Measurements from ENCODE around the gene FNDC3B. TPM values are rescaled to one million over a fixed set of nuclear protein-coding genes. Genes with fewer than 3 reads are reported as not detected.

The FNDC3B gene
- total RNA-seq, 5 donors from 2014 or later (not counting 1 experiment from before 2014, with no cell fraction given): 18.1 to 46.5 (median 23.5) TPM

DNA sequence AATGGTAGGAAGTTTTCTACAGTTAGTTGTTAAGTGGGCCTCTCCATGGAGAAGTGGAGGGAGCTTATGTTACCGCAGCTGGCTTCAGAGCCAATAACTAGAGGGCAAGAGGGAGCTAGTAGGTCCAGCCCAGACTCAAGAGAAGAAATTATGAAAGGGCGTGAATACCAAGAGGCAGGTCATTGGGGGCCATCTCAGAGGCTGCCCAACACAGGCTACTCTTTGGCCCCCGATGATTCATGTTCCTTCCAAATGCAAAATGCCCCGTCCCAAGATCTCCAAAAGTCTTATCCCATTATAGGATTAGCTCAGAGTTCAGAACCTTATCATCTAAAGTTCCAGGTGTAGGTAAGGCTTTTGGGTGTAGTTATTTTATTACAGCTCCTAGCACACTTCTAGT lies 94.5 kb downstream of the FNDC3B start:
- WGBS (ENCODE audit: insufficient coverage): 100% methylated on average over 2 of the region's 4 CpGs
- Mint-ChIP-seq H3K36me3 (peaks cover 14% of the 10 kb centered on the region), H3K4me1 (peaks cover 67 to 82% (median 72%) of the 10 kb centered on the region in 3 donors), H3K9me3 (no peaks in the 10 kb centered on the region), H3K27me3 (no peaks in the 10 kb centered on the region), H3K4me3 (peak overlapping the region in 2 of 3 donors; percentile 20 to 54), H3K27ac (peak overlapping the region; percentile 80 to 84)
- no peak for DNase-seq
- Histone ChIP-seq H3K4me1 (ENCODE audit: control insufficient read depth in 1 of 2, extremely low read depth in 1 of 2, insufficient read depth in 2 of 2, low read length in 2 of 2) (peaks cover 4 to 28% of the 10 kb centered on the region in 2 experiments), H3K36me3 (ENCODE audit: control insufficient read depth in 2 of 2, extremely low read depth in 1 of 2, insufficient read depth in 1 of 2, low read length in 1 of 2) (no peaks in the 10 kb centered on the region), H3K27ac (ENCODE audit: low read length) (peak overlapping the region; percentile 65), H3K9me3 (no peaks in the 10 kb centered on the region), H3K4me3 (ENCODE audit: control insufficient read depth in 1 of 2, extremely low read depth in 1 of 2, low read length in 1 of 2) (no peak overlapping the region), H3K27me3 (replicated peaks in 1 of 2; ENCODE audit: control insufficient read depth in 2 of 2, extremely low read depth in 1 of 2, insufficient read depth in 2 of 2, low read length in 1 of 2) (no peaks in the 10 kb centered on the region)
- POLR2A ChIA-PET: interaction anchor here in 1 of 2 donors (0.6 kb wide), 1 partner anchor 46 kb away, joined by 3 read pairs; no protein-coding TSS in a partner anchor
- CTCF ChIA-PET: interaction anchor here (1.0 to 1.9 kb wide), 3 partner anchors 26 to 98 kb away, joined by 3 to 8 read pairs (median 4); no protein-coding TSS in a partner anchor
- ATAC-seq (replicated peaks in 1 of 4): no peak

DNA sequence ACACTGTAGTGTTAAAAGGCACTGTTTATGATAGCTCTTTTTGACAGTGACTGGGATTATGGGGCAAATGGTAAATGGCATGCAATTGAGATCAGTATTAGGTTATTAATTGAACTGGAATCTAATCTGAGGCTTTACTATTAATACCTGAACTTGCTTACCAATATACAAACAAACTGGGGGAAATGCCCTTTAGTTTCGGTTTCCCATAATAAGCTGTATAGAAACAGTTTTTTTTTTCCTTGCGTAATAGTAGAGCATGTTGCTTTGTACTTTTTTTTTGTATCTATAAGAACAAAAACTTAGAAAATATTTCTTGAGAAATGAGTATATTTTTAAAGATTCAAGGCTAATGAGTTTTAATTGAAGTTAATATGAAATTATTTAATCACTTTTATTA lies 95.0 kb downstream of the FNDC3B start:
- Mint-ChIP-seq H3K4me3 (peak overlapping the region in 2 of 3 donors; percentile 20 to 54), H3K27ac (peak overlapping the region; percentile 80 to 84), H3K4me1 (peaks cover 67 to 82% (median 72%) of the 10 kb centered on the region in 3 donors), H3K27me3 (no peaks in the 10 kb centered on the region), H3K9me3 (no peaks in the 10 kb centered on the region), H3K36me3 (peaks cover 14% of the 10 kb centered on the region)
- DNase-seq: peak in 1 of 35 experiments; percentile 56
- H3K4me1 ChIP-seq (ENCODE audit: control insufficient read depth in 1 of 2, extremely low read depth in 1 of 2, insufficient read depth in 2 of 2, low read length in 2 of 2): peaks cover 4 to 26% of the 10 kb centered on the region in 2 experiments
- H3K4me3 ChIP-seq (ENCODE audit: control insufficient read depth in 1 of 2, extremely low read depth in 1 of 2, low read length in 1 of 2): no peak overlapping the region
- WGBS (ENCODE audit: insufficient coverage): no CpG with 5 or more reads among the region's 2 CpGs
- no peaks in the 10 kb centered on the region for H3K36me3 ChIP-seq (ENCODE audit: control insufficient read depth in 2 of 2, extremely low read depth in 1 of 2, insufficient read depth in 1 of 2, low read length in 1 of 2)
- ChIA-PET CTCF (interaction anchor here (0.6 to 1.9 kb wide), 5 partner anchors 27 to 531 kb away, joined by 3 to 8 read pairs (median 3); no protein-coding TSS in a partner anchor), POLR2A (interaction anchor here in 1 of 2 donors (0.6 kb wide), 2 partner anchors 12 to 47 kb away, joined by 3 read pairs; no protein-coding TSS in a partner anchor)
- peak overlapping the region; percentile 65 for H3K27ac ChIP-seq (ENCODE audit: low read length)
- no peaks in the 10 kb centered on the region for H3K9me3 ChIP-seq
- no peak for ATAC-seq (replicated peaks in 1 of 4)
- H3K27me3 ChIP-seq (replicated peaks in 1 of 2; ENCODE audit: control insufficient read depth in 2 of 2, extremely low read depth in 1 of 2, insufficient read depth in 2 of 2, low read length in 1 of 2): no peaks in the 10 kb centered on the region

- ChIA-PET CTCF (interaction anchor here in 1 of 2 donors (1.9 kb wide), 1 partner anchor 28 kb away, joined by 8 read pairs; no protein-coding TSS in a partner anchor), POLR2A (interaction anchor here in 1 of 2 donors (0.5 to 0.6 kb wide), 2 partner anchors 97 to 671 kb away, joined by 3 to 6 read pairs; no protein-coding TSS in a partner anchor)
- DNase-seq (no peak), ATAC-seq (replicated peaks in 1 of 4) (no peak)
- Histone ChIP-seq H3K9me3 (no peaks in the 10 kb centered on the region), H3K4me1 (ENCODE audit: control insufficient read depth in 1 of 2, extremely low read depth in 1 of 2, insufficient read depth in 2 of 2, low read length in 2 of 2) (peaks cover 7 to 25% of the 10 kb centered on the region in 2 experiments), H3K27me3 (replicated peaks in 1 of 2; ENCODE audit: control insufficient read depth in 2 of 2, extremely low read depth in 1 of 2, insufficient read depth in 2 of 2, low read length in 1 of 2) (no peaks in the 10 kb centered on the region), H3K27ac (ENCODE audit: low read length) (no peak overlapping the region), H3K36me3 (ENCODE audit: control insufficient read depth in 2 of 2, extremely low read depth in 1 of 2, insufficient read depth in 1 of 2, low read length in 1 of 2) (no peaks in the 10 kb centered on the region), H3K4me3 (ENCODE audit: control insufficient read depth in 1 of 2, extremely low read depth in 1 of 2, low read length in 1 of 2) (no peak overlapping the region)
- Mint-ChIP-seq H3K9me3 (no peaks in the 10 kb centered on the region), H3K36me3 (peaks cover 14% of the 10 kb centered on the region), H3K4me3 (no peak overlapping the region), H3K4me1 (peaks cover 63 to 81% (median 68%) of the 10 kb centered on the region in 3 donors), H3K27me3 (no peaks in the 10 kb centered on the region), H3K27ac (peak overlapping the region; percentile 80 to 83)
- no CpG with 5 or more reads among the region's 1 CpG for WGBS (ENCODE audit: insufficient coverage)
These were observed 95.8 kb downstream of the FNDC3B start for GRCh38 chr3:172135185-172135584.

GRCh38 chr3:172135820-172136219 lies 96.4 kb downstream of the FNDC3B start:
- Mint-ChIP-seq H3K27ac (peak overlapping the region; percentile 80 to 83), H3K36me3 (peaks cover 14% of the 10 kb centered on the region), H3K4me1 (peaks cover 65 to 82% (median 67%) of the 10 kb centered on the region in 3 donors), H3K9me3 (no peaks in the 10 kb centered on the region), H3K4me3 (no peak overlapping the region), H3K27me3 (no peaks in the 10 kb centered on the region)
- ATAC-seq (replicated peaks in 1 of 4) (no peak), DNase-seq (no peak)
- Histone ChIP-seq H3K4me1 (ENCODE audit: control insufficient read depth in 1 of 2, extremely low read depth in 1 of 2, insufficient read depth in 2 of 2, low read length in 2 of 2) (peaks cover 11 to 21% of the 10 kb centered on the region in 2 experiments), H3K27me3 (replicated peaks in 1 of 2; ENCODE audit: control insufficient read depth in 2 of 2, extremely low read depth in 1 of 2, insufficient read depth in 2 of 2, low read length in 1 of 2) (no peaks in the 10 kb centered on the region), H3K4me3 (ENCODE audit: control insufficient read depth in 1 of 2, extremely low read depth in 1 of 2, low read length in 1 of 2) (no peak overlapping the region), H3K27ac (ENCODE audit: low read length) (no peak overlapping the region), H3K9me3 (no peaks in the 10 kb centered on the region), H3K36me3 (ENCODE audit: control insufficient read depth in 2 of 2, extremely low read depth in 1 of 2, insufficient read depth in 1 of 2, low read length in 1 of 2) (no peaks in the 10 kb centered on the region)
- CTCF ChIA-PET: no interaction called here
- POLR2A ChIA-PET: interaction anchor here (0.5 to 0.8 kb wide), 2 partner anchors 15 to 97 kb away, joined by 3 read pairs; no protein-coding TSS in a partner anchor
- WGBS (ENCODE audit: insufficient coverage): no CpG with 5 or more reads among the region's 2 CpGs

DNA sequence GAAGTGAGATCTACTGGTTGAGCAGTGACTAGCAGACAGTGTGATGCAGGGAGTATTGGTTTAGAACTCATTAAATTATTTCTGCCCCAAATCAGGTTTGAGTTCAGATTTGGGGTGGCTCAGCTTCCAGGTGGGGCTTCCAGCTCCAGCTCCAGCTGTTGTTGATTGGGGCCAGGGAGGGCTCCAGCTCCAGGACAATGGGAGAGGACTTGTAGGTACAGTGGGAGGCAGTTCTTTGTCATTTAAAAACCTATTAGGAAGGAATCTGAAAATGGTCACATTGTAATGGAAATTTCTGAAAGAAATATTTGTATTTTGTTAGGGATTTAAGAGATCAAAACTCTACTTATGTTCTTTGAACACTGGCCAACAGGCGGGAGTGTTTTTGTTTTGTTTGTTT lies 97.0 kb downstream of the FNDC3B start:
- WGBS (ENCODE audit: insufficient coverage): no CpG with 5 or more reads among the region's 1 CpG
- Histone ChIP-seq H3K27me3 (replicated peaks in 1 of 2; ENCODE audit: control insufficient read depth in 2 of 2, extremely low read depth in 1 of 2, insufficient read depth in 2 of 2, low read length in 1 of 2) (no peaks in the 10 kb centered on the region), H3K36me3 (ENCODE audit: control insufficient read depth in 2 of 2, extremely low read depth in 1 of 2, insufficient read depth in 1 of 2, low read length in 1 of 2) (no peaks in the 10 kb centered on the region), H3K4me1 (ENCODE audit: control insufficient read depth in 1 of 2, extremely low read depth in 1 of 2, insufficient read depth in 2 of 2, low read length in 2 of 2) (peaks cover 11 to 21% of the 10 kb centered on the region in 2 experiments), H3K9me3 (no peaks in the 10 kb centered on the region), H3K27ac (ENCODE audit: low read length) (no peak overlapping the region), H3K4me3 (ENCODE audit: control insufficient read depth in 1 of 2, extremely low read depth in 1 of 2, low read length in 1 of 2) (no peak overlapping the region)
- Mint-ChIP-seq H3K9me3 (no peaks in the 10 kb centered on the region), H3K4me1 (peaks cover 70 to 85% (median 71%) of the 10 kb centered on the region in 3 donors), H3K27me3 (no peaks in the 10 kb centered on the region), H3K4me3 (no peak overlapping the region), H3K36me3 (peaks cover 14% of the 10 kb centered on the region), H3K27ac (peak overlapping the region; percentile 80 to 83)
- ChIA-PET CTCF (no interaction called here), POLR2A (interaction anchor here in 1 of 2 donors (0.6 to 0.8 kb wide), 2 partner anchors 15 to 133 kb away, joined by 3 to 8 read pairs; no protein-coding TSS in a partner anchor)
- no peak for DNase-seq
- ATAC-seq (replicated peaks in 1 of 4): no peak

GRCh38 chr3:172137287-172138192 lies 98.2 kb downstream of the FNDC3B start:
- no peaks in the 10 kb centered on the region for H3K9me3 Mint-ChIP-seq
- POLR2A ChIA-PET: no interaction called here
- WGBS (ENCODE audit: insufficient coverage): no CpG with 5 or more reads among the region's 2 CpGs
- H3K27me3 ChIP-seq (replicated peaks in 1 of 2; ENCODE audit: control insufficient read depth in 2 of 2, extremely low read depth in 1 of 2, insufficient read depth in 2 of 2, low read length in 1 of 2): no peaks in the 10 kb centered on the region
- ATAC-seq (replicated peaks in 1 of 4) (no peak), DNase-seq (no peak)
- no peaks in the 10 kb centered on the region for H3K27me3 Mint-ChIP-seq
- no peaks in the 10 kb centered on the region for H3K36me3 ChIP-seq (ENCODE audit: control insufficient read depth in 2 of 2, extremely low read depth in 1 of 2, insufficient read depth in 1 of 2, low read length in 1 of 2)
- no peak overlapping the region for H3K4me3 ChIP-seq (ENCODE audit: control insufficient read depth in 1 of 2, extremely low read depth in 1 of 2, low read length in 1 of 2)
- peaks cover 14% of the 10 kb centered on the region for H3K36me3 Mint-ChIP-seq
- H3K27ac Mint-ChIP-seq: peak overlapping the region; percentile 50 to 71
- H3K4me3 Mint-ChIP-seq: no peak overlapping the region
- H3K9me3 ChIP-seq: no peaks in the 10 kb centered on the region
- peaks cover 60 to 85% (median 71%) of the 10 kb centered on the region in 3 donors for H3K4me1 Mint-ChIP-seq
- CTCF ChIA-PET: no interaction called here
- H3K27ac ChIP-seq (ENCODE audit: low read length): no peak overlapping the region
- H3K4me1 ChIP-seq (ENCODE audit: control insufficient read depth in 1 of 2, extremely low read depth in 1 of 2, insufficient read depth in 2 of 2, low read length in 2 of 2): peaks cover 9 to 16% of the 10 kb centered on the region in 2 experiments

Measured in T-cell (primary cell).